GM06990 (cell line): Measurements from ENCODE around the gene PTGES2.

ENCODE experiments used
- DNase-seq: peaks from one replicate; pipeline ENCODE4 v3.0.0-alpha.2; 2011; ENCODE audit not compliant: insufficient read length; ENCODE audit errors: extremely low read depth
- H3K27me3 ChIP-seq: replicated peaks from 2 replicates; pipeline ENCODE4 v1.6.0; 2011; ENCODE audit warnings: low read length; ENCODE audit not compliant: control insufficient read depth, insufficient read depth
- H3K36me3 ChIP-seq: 2 replicates; pipeline ENCODE4 v1.5.1; 2011; ENCODE audit warnings: low read length; ENCODE audit not compliant: control insufficient read depth, insufficient read depth
- H3K4me3 ChIP-seq: replicated peaks from 2 replicates; pipeline ENCODE4 v1.5.1; 2011; ENCODE audit warnings: low read depth, mild to moderate bottlenecking, control low read depth, low read length
- TF ChIP-seq, protein P1 (sequence below): IDR thresholded peaks from 2 replicates; pipeline ENCODE4 v1.5.1; 2011; ENCODE audit warnings: low read length, control low read depth, mild to moderate bottlenecking, inconsistent platforms; ENCODE audit not compliant: insufficient read depth, poor library complexity, severe bottlenecking

The PTGES2 gene

DNA sequence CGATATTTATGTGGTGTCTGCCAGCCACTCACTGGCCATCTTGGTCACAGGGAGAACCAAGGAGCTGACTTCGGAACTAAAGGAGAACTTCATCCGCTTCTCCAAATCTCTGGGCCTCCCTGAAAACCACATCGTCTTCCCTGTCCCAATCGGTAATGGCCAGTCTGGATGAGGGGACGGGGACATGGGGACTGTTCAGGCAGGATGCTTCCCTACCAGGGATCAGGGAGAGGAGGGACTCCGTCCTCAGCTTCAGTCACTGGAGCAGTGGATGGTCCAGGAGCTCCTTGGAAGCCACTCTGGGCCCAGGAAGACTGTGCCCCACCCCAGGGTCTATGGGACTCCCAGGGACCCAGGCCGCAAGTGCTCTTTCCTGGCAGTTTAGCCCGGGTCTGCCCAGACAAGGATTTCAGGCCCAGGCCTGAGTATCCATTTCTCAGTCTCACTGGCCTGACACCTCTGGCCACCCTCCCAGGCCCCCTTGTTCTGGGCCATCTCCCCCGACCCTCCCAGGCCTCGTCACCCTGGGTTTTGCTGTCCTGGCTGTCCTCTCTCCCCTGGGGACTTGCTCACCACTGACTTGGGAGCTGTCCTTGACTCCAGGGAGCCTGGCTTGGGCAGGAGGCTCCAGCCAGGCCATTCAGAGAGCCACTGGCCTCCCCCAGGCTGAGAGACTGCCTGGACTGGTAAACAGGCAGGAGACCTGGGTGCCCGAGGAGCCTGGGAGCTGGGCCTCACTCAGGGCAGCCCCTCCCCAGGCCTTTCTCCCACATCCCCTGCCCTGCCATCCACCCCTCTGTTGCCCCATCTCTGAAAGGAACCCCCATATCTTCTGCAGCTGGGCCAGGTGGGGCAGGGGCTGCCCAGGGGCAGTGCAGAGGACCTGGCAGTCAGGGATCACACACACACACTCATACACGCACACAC lies 24.9 kb upstream of the PTGES2 start:
- no peaks in the 10 kb centered on the region; the same call in none of the 2 replicates for H3K27me3 ChIP-seq
- H3K4me3 ChIP-seq, result no peak overlapping the region
- no peak for DNase-seq
- TF ChIP-seq, protein P1, sequence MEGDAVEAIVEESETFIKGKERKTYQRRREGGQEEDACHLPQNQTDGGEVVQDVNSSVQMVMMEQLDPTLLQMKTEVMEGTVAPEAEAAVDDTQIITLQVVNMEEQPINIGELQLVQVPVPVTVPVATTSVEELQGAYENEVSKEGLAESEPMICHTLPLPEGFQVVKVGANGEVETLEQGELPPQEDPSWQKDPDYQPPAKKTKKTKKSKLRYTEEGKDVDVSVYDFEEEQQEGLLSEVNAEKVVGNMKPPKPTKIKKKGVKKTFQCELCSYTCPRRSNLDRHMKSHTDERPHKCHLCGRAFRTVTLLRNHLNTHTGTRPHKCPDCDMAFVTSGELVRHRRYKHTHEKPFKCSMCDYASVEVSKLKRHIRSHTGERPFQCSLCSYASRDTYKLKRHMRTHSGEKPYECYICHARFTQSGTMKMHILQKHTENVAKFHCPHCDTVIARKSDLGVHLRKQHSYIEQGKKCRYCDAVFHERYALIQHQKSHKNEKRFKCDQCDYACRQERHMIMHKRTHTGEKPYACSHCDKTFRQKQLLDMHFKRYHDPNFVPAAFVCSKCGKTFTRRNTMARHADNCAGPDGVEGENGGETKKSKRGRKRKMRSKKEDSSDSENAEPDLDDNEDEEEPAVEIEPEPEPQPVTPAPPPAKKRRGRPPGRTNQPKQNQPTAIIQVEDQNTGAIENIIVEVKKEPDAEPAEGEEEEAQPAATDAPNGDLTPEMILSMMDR, result no peak
- no peaks in the 10 kb centered on the region for H3K36me3 ChIP-seq

DNA sequence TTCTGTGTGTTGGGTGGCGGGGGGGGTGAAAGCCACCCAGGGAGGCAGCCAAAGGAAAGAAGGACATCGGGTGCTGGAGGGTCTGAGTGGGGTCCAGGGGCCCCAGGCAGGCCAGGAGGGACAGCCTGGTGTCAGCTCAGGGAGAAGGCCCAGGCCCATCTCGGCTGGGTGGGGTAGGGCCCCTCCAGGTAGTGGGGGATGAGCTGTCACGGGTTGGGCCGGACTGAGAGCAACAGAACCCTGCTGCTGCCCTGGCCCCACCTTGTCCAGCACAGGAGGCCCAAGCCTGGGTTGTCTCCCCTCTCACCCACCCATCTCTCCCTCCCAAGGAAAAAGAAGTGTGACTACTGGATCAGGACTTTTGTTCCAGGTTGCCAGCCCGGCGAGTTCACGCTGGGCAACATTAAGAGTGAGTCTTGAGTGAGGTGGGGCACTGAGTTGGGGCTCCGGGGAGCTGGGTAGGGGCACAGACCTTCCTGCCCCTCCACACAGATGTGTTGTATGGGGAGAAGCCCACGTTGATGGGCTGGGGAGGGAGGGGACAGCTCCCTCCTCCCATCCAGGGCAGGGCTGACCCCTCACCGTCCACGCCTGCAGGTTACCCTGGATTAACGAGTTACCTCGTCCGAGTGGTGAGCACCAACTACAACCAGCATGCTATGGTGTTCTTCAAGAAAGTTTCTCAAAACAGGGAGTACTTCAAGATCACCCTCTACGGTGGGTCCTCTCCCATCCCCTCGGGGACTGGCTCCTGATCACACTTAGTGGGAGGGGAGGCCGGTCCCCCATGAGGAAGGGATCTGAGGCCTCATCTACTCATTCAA lies 24.0 kb upstream of the PTGES2 start:
- H3K4me3 ChIP-seq, result no peak overlapping the region
- no peaks in the 10 kb centered on the region for H3K36me3 ChIP-seq
- H3K27me3 ChIP-seq, result no peaks in the 10 kb centered on the region; the same call in none of the 2 replicates
- DNase-seq, result no peak
- TF ChIP-seq, protein P1, result no peak

DNA sequence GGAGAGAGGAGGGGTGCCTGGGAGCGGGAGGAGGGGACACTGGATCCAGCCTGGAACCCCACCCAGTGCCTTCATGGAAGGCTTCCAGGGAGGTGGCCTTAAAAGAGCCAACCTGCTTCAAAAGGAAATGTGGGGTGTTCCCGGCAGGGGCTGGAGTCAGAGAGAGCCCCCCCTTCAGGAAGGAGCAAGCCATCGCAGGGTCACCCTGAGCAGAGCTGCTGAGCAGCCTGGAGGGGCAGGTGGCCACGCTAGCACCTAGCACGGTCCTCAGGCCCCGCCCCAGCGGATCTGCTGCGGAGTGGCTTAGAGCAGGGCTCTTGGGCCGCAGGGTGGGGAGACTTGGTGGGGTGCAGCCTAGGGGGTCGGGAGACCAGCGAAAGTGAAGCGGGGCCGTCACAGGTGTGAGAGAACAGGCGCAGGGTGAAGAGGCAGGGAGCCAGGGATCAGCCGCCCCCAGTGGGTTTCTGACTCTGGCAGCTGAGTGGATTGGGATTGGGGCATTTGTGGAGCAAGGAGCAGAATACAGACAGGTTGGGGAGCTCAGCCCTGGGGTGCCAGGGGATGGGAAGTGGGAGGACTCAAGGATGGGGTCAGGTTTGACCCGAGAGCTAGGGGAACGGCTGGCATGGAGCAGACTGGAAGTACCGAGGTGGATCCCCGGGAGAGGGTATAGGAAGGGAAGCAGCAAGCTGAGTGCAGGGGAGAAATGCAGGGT lies 23.2 kb upstream of the PTGES2 start:
- no peaks in the 10 kb centered on the region for H3K36me3 ChIP-seq
- H3K4me3 ChIP-seq, result no peak overlapping the region
- no peaks in the 10 kb centered on the region; the same call in none of the 2 replicates for H3K27me3 ChIP-seq
- no peak for DNase-seq
- TF ChIP-seq, protein P1, result peak; percentile 54

DNA sequence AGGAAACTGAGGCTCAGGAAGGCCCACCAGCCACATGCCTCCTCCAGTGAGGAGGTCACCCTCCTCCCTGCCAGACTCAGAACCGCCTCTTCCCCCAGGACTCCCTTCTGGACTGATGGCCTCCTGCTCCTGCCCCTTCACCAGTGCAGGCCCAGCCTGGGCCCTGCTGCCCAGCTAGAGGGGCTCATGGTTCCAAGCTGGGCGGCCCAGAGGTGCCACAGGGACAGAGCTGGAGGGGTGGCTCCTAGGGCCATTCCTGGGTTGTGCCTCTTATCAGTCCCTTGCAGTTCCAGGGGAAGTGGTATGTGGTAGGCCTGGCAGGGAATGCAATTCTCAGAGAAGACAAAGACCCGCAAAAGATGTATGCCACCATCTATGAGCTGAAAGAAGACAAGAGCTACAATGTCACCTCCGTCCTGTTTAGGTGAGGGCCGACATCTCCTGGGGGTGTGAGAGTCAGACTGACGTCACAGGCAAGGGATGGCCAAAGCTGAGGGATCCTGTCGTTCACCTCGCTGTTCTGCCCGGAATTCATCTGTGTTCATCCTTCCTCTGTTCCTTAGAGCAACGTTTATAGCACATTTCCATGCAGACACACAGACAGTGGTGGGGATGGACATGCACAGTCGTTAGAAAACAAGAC lies 22.5 kb upstream of the PTGES2 start:
- DNase-seq, result no peak
- Histone ChIP-seq H3K36me3 (no peaks in the 10 kb centered on the region), H3K4me3 (no peak overlapping the region), H3K27me3 (no peaks in the 10 kb centered on the region; the same call in none of the 2 replicates)
- TF ChIP-seq, protein P1, result no peak
